HepG2 (cell line): ENCODE data around the gene NAE1. TPM values are rescaled to one million over a fixed set of nuclear protein-coding genes. Genes with fewer than 3 reads are reported as not detected.
A peak's percentile ranks its signal among the peaks of the same experiment; 100 is the strongest.

Source experiments
- ATAC-seq: fragments of 200-7000 bp; cut with Tn5 transposase; 3 replicates; pipeline ENCODE4 v1.9.1; 2020; ENCODE audit warnings: mild to moderate bottlenecking, moderate library complexity
- BruUV-seq: library from RNA; stranded (reverse); fragments of 400-500 nt; replicated peaks from 2 replicates; lab custom pipeline; 2021; lab: Mats Ljungman, UMichigan
- CTCF ChIA-PET: fragments of 300-600 bp; formaldehyde crosslinking; extraction: SDS; loops from one replicate; lab custom pipeline; 2021; ENCODE audit warnings: low total read pairs, inconsistent platforms, low intra/inter-chr PET ratio; lab: Yijun Ruan, JAX
- POLR2A ChIA-PET: fragments of 350-600 bp; sonication (Branson Sonifier 250); formaldehyde crosslinking; loops from one replicate; lab custom pipeline; 2020; ENCODE audit warnings: antibody characterized with exemption, inconsistent platforms; lab: Yijun Ruan, JAX
- DNase-seq: peaks from one replicate; pipeline ENCODE4 v3.0.0-alpha.2; 2015; ENCODE audit warnings: low spot score
- FAIRE-seq: peaks from 3 replicates; lab custom pipeline; 2011; peaks lifted over from hg19 to GRCh38; lab: Jason Lieb, UNC
- H2AFZ ChIP-seq: one replicate; pipeline ENCODE4 v1.6.1; 2011; ENCODE audit warnings: low read length, inconsistent platforms
- H3K27ac ChIP-seq: fragments of 300-600 bp; 3 replicates; pipeline ENCODE4 v1.8.0; 2011; ENCODE audit warnings: mixed run types, mild to moderate bottlenecking, mixed read lengths, low read length, inconsistent platforms; ENCODE audit not compliant: insufficient read depth; ENCODE audit errors: extremely low read length
- H3K27me3 ChIP-seq, 2 experiments: fragments of 200-600 bp in 1 of 2; 2 replicates in 1 of 2; 3 replicates in 1 of 2; pipeline versions ENCODE4 v1.6.0 to v1.8.0; 2011; ENCODE audit warnings: low read length in 2 of 2, mild to moderate bottlenecking in 2 of 2, moderate library complexity in 2 of 2, inconsistent platforms in 1 of 2; ENCODE audit not compliant: insufficient read depth in 2 of 2, control insufficient read depth in 1 of 2
- H3K36me3 ChIP-seq, 2 experiments: fragments of 200-600 bp in 1 of 2; replicated peaks in 1 of 2; 2 replicates in 1 of 2; 3 replicates in 1 of 2; pipeline versions ENCODE4 v1.5.1 to v1.8.0; 2011; ENCODE audit warnings: low read length in 2 of 2, inconsistent platforms in 1 of 2; ENCODE audit not compliant: insufficient read depth in 2 of 2, control insufficient read depth in 1 of 2
- H3K4me1 ChIP-seq: 2 replicates; pipeline ENCODE4 v1.5.1; 2012; ENCODE audit warnings: low read length, inconsistent platforms; ENCODE audit not compliant: insufficient read depth
- H3K4me2 ChIP-seq: 2 replicates; pipeline ENCODE4 v1.6.0; 2011; ENCODE audit warnings: low read depth, low read length, inconsistent platforms
- H3K4me3 ChIP-seq, 3 experiments: fragments of 200-600 bp in 1 of 3; sonication (generic), shearing (Covaris generic) in 1 of 3; replicated peaks in 1 of 3; 2 replicates each; pipeline ENCODE4 v1.5.1; 2011 to 2016; ENCODE audit warnings: low read length in 3 of 3, inconsistent platforms in 2 of 3, low read depth in 2 of 3, mild to moderate bottlenecking in 2 of 3, control low read depth in 1 of 3, mixed read lengths in 1 of 3; ENCODE audit not compliant: insufficient read depth in 1 of 3
- H3K79me2 ChIP-seq: one replicate; pipeline ENCODE4 v1.6.1; 2011; ENCODE audit warnings: low read length, inconsistent platforms; ENCODE audit not compliant: insufficient read depth
- H3K9ac ChIP-seq: 2 replicates; pipeline ENCODE4 v1.6.0; 2011; ENCODE audit warnings: mild to moderate bottlenecking, low read depth, low read length, inconsistent platforms; ENCODE audit not compliant: insufficient read depth
- H3K9me3 ChIP-seq: 2 replicates; pipeline ENCODE4 v1.5.1; 2012; ENCODE audit warnings: mild to moderate bottlenecking, low read length
- H4K20me1 ChIP-seq: 2 replicates; pipeline ENCODE4 v1.6.0; 2011; ENCODE audit warnings: inconsistent platforms, mild to moderate bottlenecking, low read length, moderate library complexity; ENCODE audit not compliant: insufficient read depth
- FOSL2 ChIP-seq: sonication (generic); formaldehyde crosslinking; IDR thresholded peaks from 2 replicates; pipeline ENCODE4 v1.4.0; 2020; ENCODE audit warnings: missing genetic modification reagents
- POLR2G ChIP-seq: fragments of 200-400 bp; formaldehyde crosslinking; IDR thresholded peaks from 2 replicates; pipeline ENCODE4 v1.6.1; 2018; ENCODE audit warnings: mild to moderate bottlenecking, low read depth, low read length, moderate library complexity
- ZNF10 ChIP-seq: sonication (generic); formaldehyde crosslinking; IDR thresholded peaks from 2 replicates; pipeline ENCODE4 v1.4.0; 2020; ENCODE audit warnings: mild to moderate bottlenecking, low read depth, missing genetic modification reagents, borderline replicate concordance
- ZNF274 ChIP-seq: sonication (generic); formaldehyde crosslinking; IDR thresholded peaks from 2 replicates; pipeline ENCODE4 v1.5.1; 2020; ENCODE audit warnings: mild to moderate bottlenecking, missing genetic modification reagents
- ZNF780A ChIP-seq: sonication (generic); formaldehyde crosslinking; IDR thresholded peaks from 2 replicates; pipeline ENCODE4 v1.8.0; 2022; ENCODE audit warnings: mild to moderate bottlenecking, missing genetic modification reagents, moderate library complexity
- WGBS: methylation state at CpG from one replicate; pipeline ENCODE4 v1.1.6; 2017; ENCODE audit warnings: low lambda C conversion rate; 5-methylcytosine and 5-hydroxymethylcytosine counted together
- in situ Hi-C: cut with HindIII; loops from 2 replicates; pipeline ENCODE4 v1.10.0; 2017; ENCODE audit warnings: low pct_unique_long_range_greater_than_20kb; ENCODE audit not compliant: extremely low pct_ligation_motif_present
- intact Hi-C: fragments of 100-400 bp; cut with micrococcal nuclease; formaldehyde crosslinking; loops from one replicate; pipeline ENCODE4 v1.10.0; 2022; ENCODE audit not compliant: unreplicated experiment
- polyA plus RNA-seq, 8 experiments: library from polyadenylated mRNA; depleted of rRNA in 3 of 8; stranded (reverse) in 7 of 8; unstranded in 1 of 8; fragments of >200 nt; fragmentation: Illumina TruSeq in 4 of 8; extraction: Trizol in 4 of 8; gene quantifications; 2 replicates each; pipeline versions ENCODE4 v1.2.1 to v1.2.3, GENCODE V29; 2011 to 2016; ENCODE audit warnings: low read depth in 4 of 8, missing spikeins in 1 of 8, mixed read lengths in 1 of 8; ENCODE audit not compliant: insufficient read depth in 1 of 8
- total RNA-seq, 5 experiments: library from RNA; depleted of rRNA; stranded (reverse); fragments of >200 nt; fragmentation: Illumina TruSeq; extraction: Trizol; gene quantifications; 2 replicates each; pipeline ENCODE4 v1.2.3, GENCODE V29; 2016; ENCODE audit warnings: low read depth in 1 of 5
- TF ChIP-seq, protein P1 (sequence below): IDR thresholded peaks from 2 replicates; pipeline ENCODE4 v1.6.1; 2016; ENCODE audit warnings: mild to moderate bottlenecking, missing biosample characterization, missing genetic modification reagents
- TF ChIP-seq, protein P2 (sequence below): sonication (generic); formaldehyde crosslinking; IDR thresholded peaks from 2 replicates; pipeline ENCODE4 v1.4.0; 2020; ENCODE audit warnings: missing genetic modification reagents, borderline replicate concordance
- TF ChIP-seq, protein P3 (sequence below): IDR thresholded peaks from 2 replicates; pipeline ENCODE4 v1.6.1; 2012; ENCODE audit warnings: inconsistent platforms
- TF ChIP-seq, protein P4 (sequence below): sonication (generic); formaldehyde crosslinking; IDR thresholded peaks from 2 replicates; pipeline ENCODE4 v1.5.1; 2020; ENCODE audit warnings: missing genetic modification reagents, mild to moderate bottlenecking, borderline replicate concordance

The NAE1 gene
- total and polyA plus RNA-seq, 2 of the 13 experiments (the other 11 are each of a cell fraction or from before 2014, with no cell fraction given) = 95.7 to 206 TPM

DNA sequence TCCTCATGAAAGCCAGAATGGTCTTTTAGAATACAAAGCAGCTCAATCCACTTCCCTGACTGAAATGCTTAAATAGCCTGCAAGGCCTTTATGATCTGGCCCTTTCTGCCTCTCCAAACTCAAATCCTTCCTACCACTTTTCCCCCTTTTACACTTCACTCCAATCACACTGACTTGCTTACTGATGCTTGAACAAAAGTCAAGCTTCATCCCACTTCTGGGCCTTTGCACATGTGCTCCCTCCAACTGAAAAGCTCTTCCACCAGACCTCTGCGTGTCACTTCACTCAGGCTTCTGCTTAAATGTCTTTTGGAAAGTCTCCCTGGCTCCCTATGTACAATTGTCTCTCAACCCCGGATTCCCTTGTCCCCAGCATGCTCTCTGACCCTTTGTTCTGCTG is 16.0 kb downstream of the NAE1 start:
- in situ Hi-C loops (no loop called here), intact Hi-C loops (no loop called here)
- ATAC-seq (no peak), FAIRE-seq (no peak)
- 92% methylated on average over 2 of the region's 2 CpGs for WGBS
- H3K27me3 ChIP-seq = no peaks in the 10 kb centered on the region
- no peak overlapping the region for H3K9ac ChIP-seq
- peaks cover 15 to 63% of the 10 kb centered on the region in 2 experiments for H3K36me3 ChIP-seq
- no peaks in the 10 kb centered on the region for H3K79me2 ChIP-seq
- no peak overlapping the region for H3K4me2 ChIP-seq
- H3K4me1 ChIP-seq = no peaks in the 10 kb centered on the region
- H2AFZ ChIP-seq = no peak overlapping the region
- BruUV-seq = no TSS peak
- ChIA-PET POLR2A (interaction anchor here (1.6 kb wide), 1 partner anchor 16 kb away, joined by 4 read pairs; the partner anchor contains the start of gene NAE1), CTCF (no interaction called here)
- H4K20me1 ChIP-seq = no peaks in the 10 kb centered on the region
- no peak overlapping the region for H3K27ac ChIP-seq
- no peaks in the 10 kb centered on the region for H3K9me3 ChIP-seq
- H3K4me3 ChIP-seq = no peak overlapping the region
- peak; percentile 31; the same call in 1 of the 2 replicates for TF ChIP-seq POLR2G
- TF ChIP-seq, protein P1, sequence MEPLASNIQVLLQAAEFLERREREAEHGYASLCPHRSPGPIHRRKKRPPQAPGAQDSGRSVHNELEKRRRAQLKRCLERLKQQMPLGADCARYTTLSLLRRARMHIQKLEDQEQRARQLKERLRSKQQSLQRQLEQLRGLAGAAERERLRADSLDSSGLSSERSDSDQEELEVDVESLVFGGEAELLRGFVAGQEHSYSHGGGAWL (CRISPR knock-in tag) = no peak
- TF ChIP-seq, protein P2, sequence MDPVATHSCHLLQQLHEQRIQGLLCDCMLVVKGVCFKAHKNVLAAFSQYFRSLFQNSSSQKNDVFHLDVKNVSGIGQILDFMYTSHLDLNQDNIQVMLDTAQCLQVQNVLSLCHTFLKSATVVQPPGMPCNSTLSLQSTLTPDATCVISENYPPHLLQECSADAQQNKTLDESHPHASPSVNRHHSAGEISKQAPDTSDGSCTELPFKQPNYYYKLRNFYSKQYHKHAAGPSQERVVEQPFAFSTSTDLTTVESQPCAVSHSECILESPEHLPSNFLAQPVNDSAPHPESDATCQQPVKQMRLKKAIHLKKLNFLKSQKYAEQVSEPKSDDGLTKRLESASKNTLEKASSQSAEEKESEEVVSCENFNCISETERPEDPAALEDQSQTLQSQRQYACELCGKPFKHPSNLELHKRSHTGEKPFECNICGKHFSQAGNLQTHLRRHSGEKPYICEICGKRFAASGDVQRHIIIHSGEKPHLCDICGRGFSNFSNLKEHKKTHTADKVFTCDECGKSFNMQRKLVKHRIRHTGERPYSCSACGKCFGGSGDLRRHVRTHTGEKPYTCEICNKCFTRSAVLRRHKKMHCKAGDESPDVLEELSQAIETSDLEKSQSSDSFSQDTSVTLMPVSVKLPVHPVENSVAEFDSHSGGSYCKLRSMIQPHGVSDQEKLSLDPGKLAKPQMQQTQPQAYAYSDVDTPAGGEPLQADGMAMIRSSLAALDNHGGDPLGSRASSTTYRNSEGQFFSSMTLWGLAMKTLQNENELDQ (CRISPR knock-in tag) = no peak
- TF ChIP-seq, all 625 proteins: peak for 1
- DNase-seq = no peak

DNA sequence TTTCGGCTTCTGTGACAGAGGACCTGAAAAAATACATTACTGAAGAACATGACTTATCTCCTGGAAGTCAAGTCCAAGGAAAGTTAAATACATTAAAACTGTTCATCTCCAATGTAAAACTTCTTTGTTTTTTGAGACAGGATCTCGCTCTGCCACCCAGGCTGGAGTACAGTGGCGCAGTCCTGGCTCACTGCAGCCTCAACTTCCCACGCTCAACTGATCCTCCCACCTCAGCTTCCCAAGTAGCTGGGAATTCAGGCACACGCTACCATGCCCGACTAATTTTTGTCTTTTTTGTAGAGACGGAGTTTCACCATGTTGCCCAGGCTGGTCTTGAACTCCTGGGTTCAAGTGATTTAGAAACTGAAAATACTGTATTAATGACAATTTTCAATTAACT is 19.7 kb downstream of the NAE1 start:
- Histone ChIP-seq H2AFZ (no peak overlapping the region), H3K4me2 (no peak overlapping the region), H3K36me3 (peaks cover 13 to 51% of the 10 kb centered on the region in 2 experiments), H3K4me3 (no peak overlapping the region), H3K27ac (no peak overlapping the region), H3K27me3 (no peaks in the 10 kb centered on the region), H3K4me1 (no peaks in the 10 kb centered on the region), H3K9ac (no peak overlapping the region), H3K79me2 (no peaks in the 10 kb centered on the region), H4K20me1 (no peaks in the 10 kb centered on the region), H3K9me3 (no peaks in the 10 kb centered on the region)
- WGBS = 96% methylated on average over 7 of the region's 7 CpGs
- no peak for DNase-seq
- ChIA-PET CTCF (no interaction called here), POLR2A (no interaction called here)
- in situ Hi-C loops (no loop called here), intact Hi-C loops (no loop called here)
- no peak for TF ChIP-seq FOSL2 (CRISPR knock-in tag)
- TF ChIP-seq, protein P3, sequence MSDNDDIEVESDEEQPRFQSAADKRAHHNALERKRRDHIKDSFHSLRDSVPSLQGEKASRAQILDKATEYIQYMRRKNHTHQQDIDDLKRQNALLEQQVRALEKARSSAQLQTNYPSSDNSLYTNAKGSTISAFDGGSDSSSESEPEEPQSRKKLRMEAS = no peak
- no peak for TF ChIP-seq ZNF10 (CRISPR knock-in tag)
- TF ChIP-seq, protein P4, sequence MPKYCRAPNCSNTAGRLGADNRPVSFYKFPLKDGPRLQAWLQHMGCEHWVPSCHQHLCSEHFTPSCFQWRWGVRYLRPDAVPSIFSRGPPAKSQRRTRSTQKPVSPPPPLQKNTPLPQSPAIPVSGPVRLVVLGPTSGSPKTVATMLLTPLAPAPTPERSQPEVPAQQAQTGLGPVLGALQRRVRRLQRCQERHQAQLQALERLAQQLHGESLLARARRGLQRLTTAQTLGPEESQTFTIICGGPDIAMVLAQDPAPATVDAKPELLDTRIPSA = no peak
- TF ChIP-seq ZNF274 = no peak
- TF ChIP-seq ZNF780A = no peak
- ATAC-seq = no peak
- no TSS peak for BruUV-seq
- FAIRE-seq = no peak
